ENCODE data around the gene AMER2. TPM values are rescaled to one million over a fixed set of nuclear protein-coding genes. Genes with fewer than 3 reads are reported as not detected.

Gene AMER2
- total and polyA plus RNA-seq, 2 experiments from 2014 or later: 0.31 to 0.76 TPM

- DNase-seq (ENCODE audit: low spot score): no peak
- no peak overlapping the region for H3K4me2 ChIP-seq
- peaks cover 2% of the 10 kb centered on the region for H3K27me3 Mint-ChIP-seq (ENCODE audit: insufficient read depth, low read depth, poor library complexity)
- no peaks in the 10 kb centered on the region for H3F3A ChIP-seq (replicated peaks; ENCODE audit: low read depth)
- no peak for ATAC-seq
- H3K79me2 ChIP-seq (replicated peaks; ENCODE audit: insufficient read depth): no peaks in the 10 kb centered on the region
- H3K4me1 Mint-ChIP-seq: no peaks in the 10 kb centered on the region
- H3K4me1 ChIP-seq (ENCODE audit: insufficient read depth): no peaks in the 10 kb centered on the region
- no peaks in the 10 kb centered on the region for H3K36me3 ChIP-seq (ENCODE audit: insufficient read depth)
- H3K9me2 ChIP-seq (ENCODE audit: insufficient read depth): peaks cover 8% of the 10 kb centered on the region
- no peak overlapping the region for H3K27ac Mint-ChIP-seq
- H3K27me3 ChIP-seq (ENCODE audit: insufficient read depth): no peaks in the 10 kb centered on the region
- no peak overlapping the region for H2AFZ ChIP-seq
- no peak overlapping the region for H3K4me3 Mint-ChIP-seq
- H4K20me1 ChIP-seq (replicated peaks; ENCODE audit: insufficient read depth): no peaks in the 10 kb centered on the region
- no peak overlapping the region for H3K4me3 ChIP-seq
- TF ChIP-seq ZNF114 (CRISPR knock-in tag; IDR thresholded peaks at IDR 0.05) (no peak), CREB1 (CRISPR knock-in tag; IDR thresholded peaks at IDR 0.05; ENCODE audit: low read depth) (no peak), NANOG (IDR thresholded peaks at IDR 0.05; ENCODE audit: borderline replicate concordance) (no peak), POLR2AphosphoS5 (IDR thresholded peaks at IDR 0.05; ENCODE audit: low read depth) (no peak), STAT1 (IDR thresholded peaks at IDR 0.05; ENCODE audit: unreplicated experiment) (no peak), EZH2 (IDR thresholded peaks at IDR 0.05; ENCODE audit: low read depth, unreplicated experiment) (no peak), ETS1 (IDR thresholded peaks at IDR 0.05) (no peak), CTCF (conservative IDR thresholded peaks at IDR 0.05; ENCODE audit: low read depth in 2 of 2) (no peak), REST (IDR thresholded peaks at IDR 0.05; ENCODE audit: unreplicated experiment) (no peak), EZH2phosphoT487 (IDR thresholded peaks at IDR 0.05; ENCODE audit: unreplicated experiment) (no peak), ZNF462 (CRISPR knock-in tag; IDR thresholded peaks at IDR 0.05) (no peak), ZNF331 (CRISPR knock-in tag; IDR thresholded peaks at IDR 0.05; ENCODE audit: low read depth) (no peak), JUNB (IDR thresholded peaks at IDR 0.05; ENCODE audit: unreplicated experiment) (no peak)
- H3K36me3 Mint-ChIP-seq (ENCODE audit: low read depth): no peaks in the 10 kb centered on the region
- H3K27ac ChIP-seq (ENCODE audit: low read depth): no peak overlapping the region
- H3K9me3 Mint-ChIP-seq: no peaks in the 10 kb centered on the region
Observed at GRCh38 chr13:25187596-25187995, 15.5 kb upstream of the AMER2 start.

Data from GM23338 (cell line).